Gastrocnemius medialis (tissue), 4 donors: ENCODE results near the gene PACS1.
"Not testable (repeated sequence)": the region's sequence is repeated elsewhere in the genome, so short reads cannot be mapped to it uniquely, and the experiment has no call there.

ENCODE experiments used
- POLR2A ChIP-seq, 2 donors: fragments of 450-650 bp; IDR thresholded peaks; one replicate each; pipeline ENCODE4 v1.6.1; 2017; ENCODE audit warnings: antibody characterized with exemption in 2 of 2, mild to moderate bottlenecking in 2 of 2, moderate library complexity in 2 of 2
- TF ChIP-seq, protein P1 (sequence below), 5 experiments: fragments of 450-650 bp in 3 of 5; fragments of 200-600 bp in 2 of 5; sonication (generic) in 2 of 5; IDR thresholded peaks in 4 of 5; conservative IDR thresholded peaks in 1 of 5; 1 replicate in 4 of 5; 2 replicates in 1 of 5; pipeline ENCODE4 v1.5.1; 2016 to 2019; ENCODE audit warnings: antibody characterized with exemption in 5 of 5, mild to moderate bottlenecking in 3 of 5, moderate library complexity in 3 of 5

DNA sequence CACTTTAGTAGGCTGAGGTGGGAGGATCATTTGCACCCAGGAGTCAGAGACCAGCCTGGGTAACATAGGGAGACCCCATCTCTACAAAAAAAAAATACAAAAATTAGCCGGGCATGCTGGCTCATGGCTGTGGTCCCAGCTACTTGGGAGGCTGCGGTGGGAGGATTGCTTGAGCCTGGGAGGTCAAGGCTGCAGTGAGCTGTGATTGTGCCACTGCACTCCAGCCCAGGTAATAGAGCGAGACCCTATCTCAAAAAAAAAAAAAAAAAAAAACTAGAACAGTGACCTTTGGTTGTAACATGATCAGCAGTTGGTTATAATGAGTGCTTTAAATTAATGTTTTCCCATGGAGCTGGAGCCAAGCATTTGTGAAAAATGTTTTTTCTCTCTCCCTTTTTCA, 44.9 kb downstream of the PACS1 start:
- TF ChIP-seq, protein P1, sequence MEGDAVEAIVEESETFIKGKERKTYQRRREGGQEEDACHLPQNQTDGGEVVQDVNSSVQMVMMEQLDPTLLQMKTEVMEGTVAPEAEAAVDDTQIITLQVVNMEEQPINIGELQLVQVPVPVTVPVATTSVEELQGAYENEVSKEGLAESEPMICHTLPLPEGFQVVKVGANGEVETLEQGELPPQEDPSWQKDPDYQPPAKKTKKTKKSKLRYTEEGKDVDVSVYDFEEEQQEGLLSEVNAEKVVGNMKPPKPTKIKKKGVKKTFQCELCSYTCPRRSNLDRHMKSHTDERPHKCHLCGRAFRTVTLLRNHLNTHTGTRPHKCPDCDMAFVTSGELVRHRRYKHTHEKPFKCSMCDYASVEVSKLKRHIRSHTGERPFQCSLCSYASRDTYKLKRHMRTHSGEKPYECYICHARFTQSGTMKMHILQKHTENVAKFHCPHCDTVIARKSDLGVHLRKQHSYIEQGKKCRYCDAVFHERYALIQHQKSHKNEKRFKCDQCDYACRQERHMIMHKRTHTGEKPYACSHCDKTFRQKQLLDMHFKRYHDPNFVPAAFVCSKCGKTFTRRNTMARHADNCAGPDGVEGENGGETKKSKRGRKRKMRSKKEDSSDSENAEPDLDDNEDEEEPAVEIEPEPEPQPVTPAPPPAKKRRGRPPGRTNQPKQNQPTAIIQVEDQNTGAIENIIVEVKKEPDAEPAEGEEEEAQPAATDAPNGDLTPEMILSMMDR (IDR thresholded peaks at IDR 0.05 in 4 of 5, conservative IDR thresholded peaks at IDR 0.05 in 1 of 5), result not testable (repeated sequence)
- TF ChIP-seq POLR2A (IDR thresholded peaks at IDR 0.05), result not testable (repeated sequence)
